ENCODE results near the gene BPTF.
A peak's percentile ranks its signal among the peaks of the same experiment; 100 is the strongest.
"Not testable (repeated sequence)": the region's sequence is repeated elsewhere in the genome, so short reads cannot be mapped to it uniquely, and the experiment has no call there.

BPTF gene, protein sequence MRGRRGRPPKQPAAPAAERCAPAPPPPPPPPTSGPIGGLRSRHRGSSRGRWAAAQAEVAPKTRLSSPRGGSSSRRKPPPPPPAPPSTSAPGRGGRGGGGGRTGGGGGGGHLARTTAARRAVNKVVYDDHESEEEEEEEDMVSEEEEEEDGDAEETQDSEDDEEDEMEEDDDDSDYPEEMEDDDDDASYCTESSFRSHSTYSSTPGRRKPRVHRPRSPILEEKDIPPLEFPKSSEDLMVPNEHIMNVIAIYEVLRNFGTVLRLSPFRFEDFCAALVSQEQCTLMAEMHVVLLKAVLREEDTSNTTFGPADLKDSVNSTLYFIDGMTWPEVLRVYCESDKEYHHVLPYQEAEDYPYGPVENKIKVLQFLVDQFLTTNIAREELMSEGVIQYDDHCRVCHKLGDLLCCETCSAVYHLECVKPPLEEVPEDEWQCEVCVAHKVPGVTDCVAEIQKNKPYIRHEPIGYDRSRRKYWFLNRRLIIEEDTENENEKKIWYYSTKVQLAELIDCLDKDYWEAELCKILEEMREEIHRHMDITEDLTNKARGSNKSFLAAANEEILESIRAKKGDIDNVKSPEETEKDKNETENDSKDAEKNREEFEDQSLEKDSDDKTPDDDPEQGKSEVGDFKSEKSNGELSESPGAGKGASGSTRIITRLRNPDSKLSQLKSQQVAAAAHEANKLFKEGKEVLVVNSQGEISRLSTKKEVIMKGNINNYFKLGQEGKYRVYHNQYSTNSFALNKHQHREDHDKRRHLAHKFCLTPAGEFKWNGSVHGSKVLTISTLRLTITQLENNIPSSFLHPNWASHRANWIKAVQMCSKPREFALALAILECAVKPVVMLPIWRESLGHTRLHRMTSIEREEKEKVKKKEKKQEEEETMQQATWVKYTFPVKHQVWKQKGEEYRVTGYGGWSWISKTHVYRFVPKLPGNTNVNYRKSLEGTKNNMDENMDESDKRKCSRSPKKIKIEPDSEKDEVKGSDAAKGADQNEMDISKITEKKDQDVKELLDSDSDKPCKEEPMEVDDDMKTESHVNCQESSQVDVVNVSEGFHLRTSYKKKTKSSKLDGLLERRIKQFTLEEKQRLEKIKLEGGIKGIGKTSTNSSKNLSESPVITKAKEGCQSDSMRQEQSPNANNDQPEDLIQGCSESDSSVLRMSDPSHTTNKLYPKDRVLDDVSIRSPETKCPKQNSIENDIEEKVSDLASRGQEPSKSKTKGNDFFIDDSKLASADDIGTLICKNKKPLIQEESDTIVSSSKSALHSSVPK (N-terminal part only)

GRCh38 chr17:67824735-67825626 is at the start of gene BPTF:
TSS of gene BPTF (plus strand) at chr17:67825503. CDS start at chr17:67825725, 222 bp downstream.
- DNase-seq = peak; percentile 64

DNA sequence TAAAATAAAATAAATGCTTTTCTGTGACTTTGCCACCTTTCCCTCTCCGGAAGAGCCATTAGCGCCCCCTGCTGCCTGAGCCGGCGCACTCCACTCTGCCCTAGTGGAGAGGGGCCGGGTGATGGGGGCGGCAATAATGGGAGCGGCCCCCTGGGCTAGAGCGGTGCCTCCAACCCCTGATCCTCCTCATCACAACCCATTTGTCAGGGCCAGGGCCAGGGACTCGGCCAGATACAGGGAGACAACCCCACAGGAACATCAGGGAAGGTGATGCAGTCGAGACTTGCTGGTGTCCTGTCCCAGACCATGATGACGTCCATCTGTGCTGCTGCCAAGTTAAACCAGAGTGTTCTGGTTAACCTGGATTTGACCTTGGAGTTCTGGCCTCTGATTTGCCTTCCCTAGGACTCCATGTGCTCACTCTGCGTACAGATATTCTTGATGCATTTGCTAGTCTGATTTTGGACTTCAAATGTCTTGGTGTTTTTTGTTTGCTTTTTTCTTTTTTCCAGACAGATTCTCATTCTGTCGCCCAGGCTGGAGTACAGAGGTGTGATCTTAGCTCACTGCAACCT is 46.1 kb upstream of the BPTF start:
- no peak for DNase-seq

DNA sequence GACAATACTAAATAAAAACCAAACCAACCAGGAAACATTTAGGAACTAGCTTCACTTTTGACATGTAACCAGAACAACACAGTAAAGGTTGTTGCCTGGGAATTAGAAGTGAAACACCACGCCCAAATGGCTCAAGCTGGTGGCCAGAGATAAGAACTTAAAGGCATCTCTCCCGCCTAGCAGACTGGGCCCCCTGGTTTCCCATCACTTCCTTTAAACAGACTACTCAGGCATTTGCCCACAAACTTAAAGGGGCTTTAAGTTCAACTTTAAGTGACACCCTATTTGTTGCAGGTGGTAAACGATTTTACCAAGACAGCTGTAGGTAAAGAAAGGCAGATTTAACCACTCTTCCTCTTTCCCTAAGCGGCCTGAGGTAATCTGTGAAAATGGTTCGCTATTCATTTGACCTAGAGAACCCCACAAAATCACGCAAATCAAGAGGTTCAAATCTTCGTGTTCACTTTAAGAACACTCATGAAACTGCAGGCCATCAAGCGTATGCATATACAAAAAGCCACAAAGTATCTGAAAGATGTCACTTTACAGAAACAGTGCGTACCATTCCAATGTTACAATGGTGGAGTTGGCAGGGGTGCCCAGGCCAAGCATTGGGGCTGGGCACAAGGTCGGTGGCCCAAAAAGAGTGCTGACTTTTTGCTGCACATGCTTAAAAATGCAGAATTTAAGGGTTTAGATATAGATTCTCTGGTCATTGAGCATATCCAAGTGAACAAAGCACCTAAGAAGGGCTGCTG is 40.8 kb upstream of the BPTF start:
- DNase-seq = no peak

DNA sequence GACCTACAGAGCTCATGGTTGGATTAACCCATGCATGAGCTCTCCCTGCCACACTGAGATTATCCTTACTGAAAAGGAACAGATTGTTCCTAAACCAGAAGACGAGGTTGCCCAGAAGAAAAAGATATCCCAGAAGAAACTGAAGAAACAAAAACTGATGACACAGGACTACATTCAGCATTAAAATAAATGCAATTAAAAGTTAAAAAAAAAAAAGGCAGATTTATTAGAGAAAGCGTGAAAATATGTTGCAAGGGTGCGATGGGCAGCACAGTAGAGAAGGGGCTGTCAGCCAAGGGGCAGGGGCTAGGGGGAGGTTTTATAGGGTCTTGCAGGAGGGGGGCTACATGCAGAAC is 40.2 kb upstream of the BPTF start:
- no peak for DNase-seq

DNA sequence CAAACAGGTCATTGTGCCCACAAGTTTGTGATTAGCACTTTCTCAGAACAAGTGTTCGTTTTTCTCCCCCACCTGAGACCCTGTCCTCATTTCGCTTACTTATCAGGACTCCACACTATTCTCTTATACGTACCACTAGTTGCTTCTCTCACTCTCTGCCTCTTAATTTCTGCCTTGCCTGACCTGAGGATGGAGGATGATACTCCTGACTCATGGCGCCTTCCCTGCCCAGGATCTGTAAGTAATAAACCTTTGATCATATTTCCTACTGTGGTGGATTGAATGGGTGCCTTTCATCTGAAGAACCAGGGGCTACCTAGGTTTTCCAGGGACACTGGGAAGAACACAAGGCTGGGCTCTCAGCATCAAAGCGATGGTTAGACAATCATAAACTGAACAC is 39.8 kb upstream of the BPTF start:
- no peak for DNase-seq

DNA sequence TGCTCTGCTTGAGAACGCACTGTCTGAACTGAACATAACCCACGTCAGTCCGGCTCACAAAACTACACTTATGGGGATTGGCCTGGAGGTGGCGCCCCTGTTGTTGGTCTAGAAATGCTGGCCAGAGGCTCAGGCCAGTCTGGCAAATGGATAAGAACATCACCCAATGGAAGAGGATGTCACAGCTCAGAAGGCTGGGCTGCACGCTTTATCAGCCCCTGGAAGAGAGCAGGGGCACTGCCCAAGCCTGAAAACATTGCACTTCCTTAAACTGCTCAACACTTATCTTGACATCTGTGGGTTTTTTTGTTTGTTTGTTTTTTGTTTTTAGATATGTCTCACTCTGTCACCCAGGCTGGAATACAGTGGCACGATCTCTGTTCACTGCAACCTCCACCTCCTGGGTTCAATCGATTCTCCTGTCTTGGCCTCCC is 24.8 kb upstream of the BPTF start:
- peak; percentile 14 for DNase-seq

DNA sequence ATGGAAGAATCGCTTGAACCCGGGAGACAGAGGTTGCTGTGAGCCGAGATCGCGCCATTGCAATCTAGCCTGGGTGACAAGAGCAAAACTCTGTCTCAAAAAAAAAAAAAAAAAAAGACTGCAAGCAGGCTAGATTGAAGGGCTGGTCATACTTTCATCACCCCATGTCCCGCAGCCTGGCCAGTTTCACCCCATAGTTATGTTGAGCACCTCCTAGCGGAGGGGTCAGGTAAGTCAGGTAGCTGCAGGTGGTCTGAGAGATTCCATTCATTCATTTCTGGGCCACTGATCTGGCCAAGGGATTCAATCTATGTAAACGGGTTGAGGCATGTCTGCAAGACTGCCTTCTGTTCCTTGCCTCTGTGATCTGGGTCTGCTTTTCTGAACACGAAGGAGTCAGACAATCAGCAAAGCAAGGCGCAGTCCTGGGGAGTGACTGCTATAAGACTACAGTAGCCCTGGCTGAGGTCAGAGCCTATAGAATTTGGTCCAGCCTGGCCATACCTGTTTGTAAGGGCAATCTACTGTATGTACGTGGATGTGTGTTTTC is 23.6 kb upstream of the BPTF start:
- no peak for DNase-seq

GRCh38 chr17:67810464-67810863 is 14.8 kb upstream of the BPTF start:
- no peak for DNase-seq

DNA sequence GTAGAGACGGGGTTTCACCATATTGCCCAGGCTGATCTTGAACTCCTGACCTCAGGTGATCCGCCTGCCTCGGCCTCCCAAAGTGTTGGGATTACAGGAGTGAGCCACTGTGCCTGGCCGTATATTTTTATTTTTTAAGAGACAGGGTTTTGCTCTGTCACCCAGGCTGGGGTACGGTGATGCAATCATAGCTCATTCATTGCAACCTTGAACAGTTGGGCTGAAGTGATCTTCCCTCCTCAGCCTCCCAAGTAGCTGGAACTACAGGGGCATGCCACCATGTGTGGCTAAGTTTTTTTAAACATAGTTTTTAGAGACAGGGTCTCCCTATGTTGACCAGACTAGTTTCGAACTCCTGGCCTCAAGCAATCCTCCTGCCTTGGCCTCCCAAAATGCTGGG is 12.9 kb upstream of the BPTF start:
- DNase-seq = not testable (repeated sequence)

- DNase-seq = no peak
Measured at GRCh38 chr17:67813803-67814180, 11.5 kb upstream of the BPTF start.

DNA sequence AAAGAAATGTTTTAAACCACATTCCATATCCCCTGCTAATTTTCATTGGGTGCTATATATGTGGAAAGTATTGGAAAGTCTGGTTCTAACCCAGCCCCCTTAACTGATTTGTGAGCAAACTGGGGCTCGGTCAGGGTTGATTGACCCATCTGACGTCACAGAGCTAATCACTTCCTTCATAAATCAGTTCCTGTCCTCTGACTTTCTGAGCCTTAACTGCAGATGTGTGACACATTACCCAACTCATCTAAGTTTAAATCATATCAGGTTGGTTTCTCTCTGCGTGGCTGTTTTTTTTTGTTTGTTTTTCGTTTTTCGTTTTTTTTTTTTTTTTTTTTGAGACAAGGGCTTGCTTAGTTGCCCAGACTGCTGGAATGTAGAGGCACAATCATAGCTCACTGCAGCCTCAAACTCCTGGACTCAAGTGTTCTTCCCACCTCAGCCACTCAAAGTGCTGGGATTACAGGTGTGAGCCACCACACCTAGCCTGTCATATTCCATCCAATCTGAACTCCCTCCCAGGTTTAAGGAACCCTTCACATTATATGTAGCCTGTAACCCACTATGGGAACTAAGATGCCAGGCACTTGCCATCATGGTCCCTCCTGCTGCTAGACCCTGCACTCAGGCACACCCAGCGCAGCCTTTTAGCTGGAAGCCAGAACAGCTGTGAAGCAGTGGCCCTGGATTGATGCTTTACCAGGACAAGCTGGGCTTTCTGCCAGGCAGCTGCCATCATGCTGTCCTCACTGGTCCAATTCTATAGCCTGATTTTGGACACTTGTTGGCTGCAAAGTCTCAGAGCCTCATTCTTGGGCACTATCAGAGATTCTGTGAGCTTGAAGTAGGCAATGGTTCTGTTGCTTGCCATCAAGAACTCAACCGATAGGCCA is 6.9 kb upstream of the BPTF start:
- no peak for DNase-seq

DNA sequence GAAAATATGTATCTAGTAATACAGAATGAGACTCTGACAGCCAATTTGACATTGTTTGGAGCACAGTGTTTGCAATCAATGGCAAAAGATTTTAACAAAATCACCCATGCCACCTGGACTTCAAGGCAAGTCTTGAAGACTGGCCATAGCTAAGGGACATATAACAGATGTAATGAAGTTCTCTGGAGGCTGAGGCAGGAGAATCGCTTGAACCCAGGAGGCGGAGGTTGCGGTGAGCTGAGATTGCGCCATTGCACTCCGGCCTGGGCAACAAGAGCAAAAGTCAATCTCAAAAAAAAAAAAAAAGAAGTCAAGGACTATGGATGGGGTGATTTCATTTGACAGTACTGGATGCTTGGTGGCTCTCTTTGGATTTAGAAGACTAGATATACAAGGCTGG is 5.6 kb upstream of the BPTF start:
- DNase-seq = no peak

DNA sequence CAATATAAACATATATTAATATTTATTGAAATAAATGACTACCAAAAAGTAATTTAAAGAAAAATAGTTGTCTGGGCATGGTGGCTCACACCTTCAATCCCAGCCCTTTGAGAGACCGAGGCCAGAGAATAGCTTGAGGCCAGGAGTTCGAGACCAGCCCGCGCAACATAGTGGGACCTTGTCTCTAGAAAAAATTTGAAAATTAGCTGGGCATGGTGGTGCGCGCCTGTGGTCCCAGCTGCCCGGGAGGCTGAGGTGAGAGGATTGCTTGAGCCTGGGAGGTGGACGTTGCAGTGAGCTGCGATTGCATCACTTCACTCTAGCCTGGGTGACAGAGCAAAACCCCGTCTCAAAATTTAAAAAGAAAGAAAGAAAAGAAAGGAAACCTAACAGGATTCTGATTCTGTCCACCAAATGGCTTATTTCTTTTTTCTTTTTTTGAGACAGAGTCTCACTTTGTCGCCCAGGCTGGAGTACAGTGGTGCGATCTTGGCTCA is 3.4 kb upstream of the BPTF start:
- no peak for DNase-seq

- DNase-seq = not testable (repeated sequence)
Measured at GRCh38 chr17:67825627-67826601, 611 bp downstream of the BPTF start.

DNA sequence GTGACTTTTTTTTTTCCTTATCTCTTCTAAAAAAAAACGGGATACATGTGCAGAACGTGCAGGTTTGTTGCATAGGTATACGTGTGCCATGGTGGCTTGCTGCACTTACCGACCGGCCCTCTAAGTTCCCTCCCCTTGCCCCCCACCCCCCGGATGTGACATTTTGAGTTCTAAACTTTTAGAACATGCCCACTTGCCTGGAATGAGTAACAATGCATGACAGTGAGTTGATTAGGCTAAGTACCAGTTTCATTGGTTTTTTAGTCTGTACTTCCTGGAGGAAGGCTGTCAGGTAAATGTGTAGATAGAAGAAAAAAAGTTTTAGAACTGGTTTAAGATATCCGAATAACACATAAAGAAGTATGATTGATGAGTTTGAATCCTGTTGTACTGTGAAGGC is 4.0 kb downstream of the BPTF start:
- DNase-seq = no peak

GRCh38 chr17:67830440-67830839 is 5.1 kb downstream of the BPTF start:
- DNase-seq = no peak

- no peak for DNase-seq
Measured at GRCh38 chr17:67831268-67831667, 6.0 kb downstream of the BPTF start.

GRCh38 chr17:67833134-67833533 is 7.8 kb downstream of the BPTF start:
- DNase-seq = no peak

Data from NCI-H2081 treated with DMSO at 0.1 percent for 48 hours (cell line).